GM21723 (cell line): ENCODE measurements around the gene SLC39A11.
"Not testable (repeated sequence)": the region's sequence is repeated elsewhere in the genome, so short reads cannot be mapped to it uniquely, and the experiment has no call there.

ENCODE experiments used
- ATAC-seq: cut with Tn5 transposase; IDR thresholded peaks from one replicate; pipeline ENCODE4 v1.9.1; 2021; ENCODE audit warnings: mild to moderate bottlenecking, moderate library complexity; ENCODE audit not compliant: unreplicated experiment

The SLC39A11 gene

DNA sequence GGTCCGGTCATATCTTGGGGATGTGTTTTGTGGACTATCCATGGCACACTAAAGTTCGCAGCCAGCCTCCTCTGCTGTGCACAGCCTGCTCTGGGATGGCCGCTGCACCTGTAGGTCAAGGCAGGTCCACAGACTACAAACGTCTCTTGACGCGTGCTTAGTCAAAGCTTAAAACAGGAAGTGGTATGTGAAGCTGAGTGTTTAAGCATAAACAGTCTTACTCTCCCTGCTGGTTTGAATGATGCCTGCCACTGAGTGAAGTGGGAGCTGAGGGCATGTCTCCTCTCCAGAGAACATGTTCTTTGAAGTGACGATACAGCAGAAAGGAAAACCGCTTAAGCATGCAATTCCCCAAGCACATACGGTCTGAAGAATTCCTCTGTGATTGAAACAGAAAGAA is 365.6 kb downstream of the SLC39A11 start:
- ATAC-seq, result peak; percentile 89

DNA sequence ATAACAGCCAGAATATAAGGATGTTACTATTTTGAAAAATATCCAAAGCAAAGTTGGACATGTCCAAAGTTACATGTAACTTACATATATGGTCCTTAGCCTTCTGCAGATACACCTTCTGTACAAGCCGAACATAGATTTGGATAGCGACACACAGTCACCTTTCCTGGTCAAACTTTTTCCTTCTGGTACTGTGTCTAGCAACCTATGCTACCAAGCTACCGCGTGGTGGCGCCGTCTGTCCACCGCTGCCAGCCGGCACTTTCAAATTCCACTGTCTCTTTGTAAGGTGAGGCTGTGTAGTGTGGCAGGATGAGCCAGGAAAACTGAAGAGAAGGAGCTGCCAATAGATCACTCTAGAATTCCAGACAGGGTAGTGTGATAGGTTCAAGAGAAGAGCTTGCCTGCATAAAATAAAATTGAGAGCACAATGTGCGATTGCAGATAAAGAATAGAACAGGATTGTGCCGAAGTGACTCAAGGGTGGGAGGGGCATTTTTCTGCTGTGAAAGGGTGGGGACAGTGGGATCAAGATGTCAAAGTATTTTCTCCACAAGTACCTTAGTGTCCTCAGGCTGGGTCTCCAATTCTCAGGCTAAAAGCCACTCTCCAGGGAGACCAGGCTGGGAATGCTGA is 366.9 kb downstream of the SLC39A11 start:
- peak; percentile 43 for ATAC-seq

DNA sequence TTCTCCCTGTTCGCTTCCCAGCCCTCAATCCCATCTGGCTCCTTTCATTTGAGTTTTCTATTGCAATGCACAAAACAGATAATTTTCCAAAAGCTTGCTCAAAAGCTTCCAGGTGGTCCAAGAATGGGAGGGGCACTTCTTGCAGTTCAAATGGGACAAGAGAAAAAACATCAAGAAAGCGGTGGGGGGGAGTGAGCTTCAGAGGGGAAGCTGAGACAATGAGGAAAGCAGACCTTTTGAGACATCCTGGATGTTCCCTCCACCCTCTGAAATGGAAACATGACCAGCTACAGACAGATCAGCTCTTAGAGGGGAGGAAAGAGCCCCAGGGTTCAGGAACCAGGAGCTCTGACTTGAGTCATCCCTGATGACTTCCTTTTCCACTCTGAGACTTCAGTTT is 368.2 kb downstream of the SLC39A11 start:
- no peak for ATAC-seq

DNA sequence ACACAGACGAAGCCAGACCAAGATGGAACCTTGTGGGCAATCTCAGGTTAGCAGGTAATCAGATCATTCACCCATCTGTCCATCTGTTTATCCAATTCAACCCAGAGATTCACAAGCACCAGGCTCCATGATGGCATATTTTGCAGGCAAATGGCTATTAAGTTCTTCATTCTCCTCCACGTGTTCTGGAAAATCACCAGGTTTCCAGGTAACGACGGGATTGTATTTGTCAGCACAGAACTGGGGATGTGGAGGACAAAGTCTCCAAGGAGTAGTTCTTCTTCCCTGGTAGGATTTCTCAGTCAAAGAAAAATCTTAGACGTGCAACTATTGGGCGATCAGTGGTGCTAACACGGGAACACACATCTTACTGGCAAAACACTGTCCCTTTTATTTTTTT is 368.8 kb downstream of the SLC39A11 start:
- no peak for ATAC-seq

DNA sequence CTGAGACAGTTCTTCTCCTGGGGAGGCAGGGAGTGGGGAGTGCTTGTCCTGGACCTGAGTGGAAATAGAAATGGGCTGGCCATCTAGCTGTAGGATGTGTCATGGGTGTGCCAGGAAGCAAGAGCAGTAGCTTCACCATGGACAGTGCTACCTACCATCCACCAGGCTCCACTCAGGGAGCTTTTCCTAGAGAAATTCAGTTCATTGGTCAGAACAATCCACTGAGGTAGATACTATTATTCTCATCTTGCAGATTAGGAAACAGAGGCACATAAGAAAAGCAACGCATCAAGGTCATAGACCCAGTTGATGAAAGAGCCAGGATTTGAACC is 372.0 kb downstream of the SLC39A11 start:
- no peak for ATAC-seq

DNA sequence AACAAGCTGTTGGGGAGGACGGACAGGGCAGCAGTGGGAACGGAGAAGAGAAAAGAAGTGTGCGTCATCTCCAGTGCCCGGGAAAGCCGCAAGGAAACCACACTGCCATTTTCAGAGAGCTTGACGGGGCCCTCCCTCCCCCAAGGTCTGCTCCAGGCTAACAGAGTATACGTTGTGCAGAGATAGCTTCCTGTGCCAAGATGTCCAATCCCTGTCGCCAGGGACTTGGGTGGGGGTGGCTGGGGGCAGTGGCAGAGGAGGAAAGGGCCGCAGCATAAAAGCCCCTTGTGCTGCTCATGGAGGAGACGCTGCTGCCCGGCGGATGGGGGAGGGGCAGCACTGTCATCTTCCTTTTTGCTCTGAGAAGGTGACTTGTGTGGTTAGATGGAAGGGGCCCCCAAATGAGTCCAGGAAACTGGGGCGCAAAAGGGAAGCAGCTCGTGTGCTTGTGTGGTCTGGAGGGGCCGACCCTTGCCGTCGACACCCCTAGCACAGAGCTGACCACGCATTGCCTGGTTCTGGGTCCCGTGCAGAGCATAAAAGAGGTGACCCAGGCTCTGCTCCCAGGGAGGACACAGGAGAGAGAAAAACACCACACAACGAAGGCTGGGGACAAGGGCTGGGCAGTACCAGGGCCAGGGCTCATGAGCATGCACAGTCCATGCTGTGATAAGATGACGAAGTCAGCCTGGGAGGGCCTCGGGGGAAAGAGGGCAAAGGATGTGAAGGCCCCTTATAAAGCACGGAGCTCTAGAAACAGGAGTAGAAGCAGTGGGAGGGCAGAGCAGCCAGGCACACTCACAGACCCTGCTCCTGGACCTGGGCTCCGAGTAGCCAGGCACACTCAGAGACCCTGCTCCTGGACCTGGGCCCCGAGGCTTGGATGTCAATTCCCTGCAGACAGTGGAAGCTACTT is 372.7 kb downstream of the SLC39A11 start:
- peak; percentile 65 for ATAC-seq

DNA sequence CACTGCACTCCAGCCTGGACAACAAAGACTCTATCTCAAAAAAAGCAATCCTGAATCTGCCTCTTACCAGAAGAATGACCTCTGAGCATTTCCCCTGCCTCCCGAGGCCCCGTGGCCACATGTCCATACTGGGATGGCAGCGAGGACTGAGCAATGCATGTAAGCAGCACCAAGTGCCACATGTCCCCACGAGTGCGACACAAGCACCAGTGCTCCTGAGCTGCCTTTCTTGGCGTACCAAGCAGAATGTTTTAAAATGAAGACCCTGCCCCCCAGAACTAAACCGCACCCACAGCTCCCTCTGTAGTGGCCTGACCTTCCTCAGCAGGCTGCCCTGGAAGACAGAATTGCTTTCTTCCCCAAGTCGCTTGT is 373.3 kb downstream of the SLC39A11 start:
- no peak for ATAC-seq

DNA sequence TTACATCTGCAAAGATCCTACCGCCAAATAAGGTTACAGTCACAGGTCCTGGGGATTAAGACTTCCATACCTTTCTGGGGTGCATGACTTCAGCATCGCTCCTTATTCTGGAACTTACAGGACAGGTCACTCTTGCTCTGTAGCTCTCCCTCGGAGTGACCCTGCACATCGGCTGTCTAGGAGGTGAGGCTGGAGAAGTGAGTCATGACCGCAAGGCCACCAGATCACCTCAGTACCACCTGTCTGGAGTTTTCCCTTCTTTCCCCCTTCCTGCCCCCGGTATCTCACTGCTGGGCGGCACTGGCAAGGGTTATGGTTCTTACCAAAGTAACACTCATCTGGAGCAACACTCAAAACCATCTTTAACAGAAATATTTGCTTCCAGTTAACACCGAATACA is 374.8 kb downstream of the SLC39A11 start:
- ATAC-seq, result no peak

DNA sequence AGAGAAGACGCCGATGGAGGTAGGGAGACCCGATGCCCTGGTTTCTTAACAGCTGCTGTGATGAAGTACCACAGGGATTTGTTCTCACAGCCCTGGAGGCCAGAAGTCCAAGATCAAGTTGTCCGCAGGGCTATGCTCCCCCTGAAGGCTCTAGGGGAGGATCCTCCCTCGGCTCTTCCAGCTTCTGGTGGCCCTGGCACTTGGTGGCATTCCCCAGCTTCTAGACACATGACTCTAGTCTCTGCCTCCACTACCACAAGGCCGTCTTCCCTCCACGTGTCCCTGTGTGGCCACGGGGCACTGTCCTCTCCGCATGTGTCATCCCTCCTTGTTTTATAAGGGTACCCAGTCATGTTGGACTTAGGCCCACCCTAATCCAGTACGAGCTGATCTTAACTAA is 375.2 kb downstream of the SLC39A11 start:
- no peak for ATAC-seq

DNA sequence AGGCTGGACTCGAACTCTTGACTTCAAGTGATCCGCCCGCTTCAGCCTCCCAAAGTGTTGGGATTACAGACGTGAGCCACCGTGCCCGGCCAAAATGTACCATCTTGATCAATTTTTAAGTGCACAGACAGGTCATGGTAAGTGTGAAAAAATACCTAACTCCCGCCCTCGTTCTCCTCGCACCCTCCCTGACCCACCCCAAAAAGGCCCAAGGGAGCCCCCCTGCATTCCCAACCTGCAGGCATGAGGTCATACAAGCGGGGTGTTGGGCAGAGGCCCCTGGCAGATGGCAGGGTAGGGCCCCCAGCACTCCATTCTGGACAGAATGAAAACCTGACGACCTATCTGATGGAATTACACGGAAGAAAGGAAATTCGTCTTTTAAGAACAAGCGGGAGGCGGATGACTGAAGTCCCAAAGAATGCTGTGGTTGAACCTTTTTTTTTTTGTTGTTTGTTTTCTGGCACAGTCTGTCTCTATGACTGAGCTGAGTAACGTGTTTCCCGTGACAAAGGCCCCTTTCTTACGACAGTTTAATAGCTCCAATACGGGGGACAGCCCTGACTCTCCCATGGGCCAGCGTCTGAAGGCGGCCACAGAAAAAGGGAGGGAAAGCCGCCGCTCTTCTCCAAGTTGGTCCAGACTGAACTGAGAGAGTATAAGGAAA is 376.4 kb downstream of the SLC39A11 start:
- no peak for ATAC-seq

DNA sequence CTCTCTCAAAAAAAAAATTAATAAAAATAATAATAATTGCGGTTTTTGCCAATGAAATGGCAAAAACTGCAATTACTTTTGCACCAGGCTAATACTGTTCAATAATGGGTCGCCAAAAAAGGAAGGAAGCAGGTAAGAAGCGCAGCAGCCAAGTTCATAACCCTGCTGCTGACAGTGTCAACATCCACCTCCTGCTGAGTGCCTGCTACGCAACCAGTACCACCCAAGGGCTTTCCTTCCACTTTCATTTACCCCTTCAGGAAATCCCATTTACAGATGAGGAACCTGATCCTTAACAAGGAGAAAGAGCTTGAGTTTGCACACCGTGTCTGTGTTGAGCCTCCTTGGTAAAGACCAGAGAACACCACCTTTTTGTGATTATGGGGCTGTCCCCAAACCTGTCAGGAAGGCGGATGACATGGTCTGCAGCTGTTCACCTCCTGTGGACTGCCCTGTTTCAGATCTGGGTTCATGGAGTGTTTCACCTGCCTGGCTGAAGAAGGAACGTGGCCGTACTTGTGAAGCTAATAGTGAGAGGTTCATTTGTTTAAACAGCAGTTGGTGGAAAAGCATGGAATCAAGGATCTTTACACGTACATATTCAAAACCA is 378.0 kb downstream of the SLC39A11 start:
- no peak for ATAC-seq

DNA sequence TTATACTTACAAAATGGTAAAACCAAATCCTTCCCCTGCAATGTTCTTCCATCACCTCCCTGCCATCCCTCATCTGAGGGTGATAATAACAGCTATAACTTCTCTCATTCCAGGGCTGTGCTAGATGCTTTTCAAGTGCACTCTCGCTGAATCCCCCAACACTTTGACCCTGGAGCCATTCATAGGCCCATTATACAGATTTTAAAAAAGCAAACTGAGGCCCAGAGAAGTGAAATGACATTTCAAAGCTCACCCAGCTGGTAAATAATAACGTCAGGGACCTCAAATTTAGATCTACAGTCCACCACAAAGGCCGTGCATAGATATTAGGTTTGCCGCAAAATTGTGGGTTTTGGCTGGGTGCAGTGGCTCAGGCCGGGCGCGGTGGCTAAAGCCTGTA is 378.8 kb downstream of the SLC39A11 start:
- no peak for ATAC-seq

DNA sequence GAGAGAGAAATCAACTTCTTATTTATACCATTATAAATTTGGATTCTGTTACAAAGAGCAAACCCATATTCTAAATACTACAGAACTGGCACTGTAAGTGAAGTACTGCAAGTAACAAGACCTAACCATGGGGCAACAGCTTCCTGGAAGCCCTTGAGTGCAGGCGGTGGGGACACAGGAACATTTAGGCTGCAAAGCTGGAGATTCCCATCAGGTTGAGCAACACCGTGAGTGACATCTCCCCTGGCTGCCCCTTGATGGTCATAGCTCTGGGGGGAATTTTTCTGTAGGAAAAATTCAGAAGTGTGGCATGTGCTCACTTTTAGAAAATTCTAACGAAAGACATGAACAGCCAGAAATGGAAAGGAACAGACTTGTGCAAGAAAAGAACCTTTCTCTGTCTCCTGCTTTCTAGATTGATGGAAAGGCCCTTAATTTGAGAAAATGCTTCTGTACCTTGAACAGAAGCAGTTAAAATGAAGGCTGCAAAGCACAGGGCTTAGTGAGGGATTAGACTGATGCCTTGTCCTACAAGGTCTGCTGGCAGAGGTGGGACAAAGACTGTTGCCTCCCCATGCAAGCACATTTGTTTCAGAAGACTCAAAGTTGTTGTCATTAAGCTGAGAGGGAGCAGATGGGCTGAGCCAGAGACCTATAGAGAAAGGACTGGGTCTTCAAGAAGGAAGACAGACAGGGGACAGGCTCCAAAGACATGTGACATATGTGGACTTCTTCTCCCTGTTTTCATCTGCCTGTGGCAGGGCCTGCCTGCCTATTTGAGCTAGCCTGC is 380.8 kb downstream of the SLC39A11 start:
- no peak for ATAC-seq

DNA sequence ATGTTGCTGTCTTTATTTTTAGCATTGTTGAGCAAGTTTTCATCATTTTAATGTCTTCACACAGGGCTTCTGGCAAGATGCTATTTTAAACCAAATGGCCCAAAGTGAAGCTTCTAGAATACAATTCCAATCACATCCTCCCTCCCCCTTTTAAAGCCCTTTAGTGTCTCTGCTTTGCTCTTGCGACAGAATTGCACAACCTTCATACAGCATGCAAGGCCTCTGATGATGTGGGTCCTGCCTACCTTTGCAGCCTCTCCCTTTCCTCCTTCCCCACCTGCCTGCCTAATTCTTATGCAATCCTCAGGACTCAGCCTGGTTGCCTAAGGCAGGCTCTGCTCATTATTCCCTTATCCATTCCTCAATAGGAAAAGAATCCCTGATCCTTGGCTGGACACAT is 381.7 kb downstream of the SLC39A11 start:
- no peak for ATAC-seq

DNA sequence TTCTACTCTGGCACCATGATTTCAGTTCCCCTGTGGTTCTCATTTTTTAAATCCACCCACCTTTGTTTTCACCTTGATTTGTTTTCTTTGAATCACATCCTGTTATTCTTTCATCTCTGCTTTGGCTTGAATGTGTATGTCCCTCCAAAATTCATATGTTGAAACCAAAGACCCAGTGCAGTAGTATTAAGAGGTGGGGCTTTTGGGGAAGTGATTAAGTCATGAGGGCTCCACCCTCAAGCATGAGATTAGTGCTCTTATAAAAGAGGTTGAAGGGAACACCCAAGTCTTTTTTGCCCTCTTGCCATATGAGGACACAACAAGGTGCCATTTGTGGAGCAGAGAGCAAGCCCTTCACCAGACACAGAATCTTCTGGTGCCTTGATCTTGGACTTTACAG is 382.3 kb downstream of the SLC39A11 start:
- no peak for ATAC-seq

DNA sequence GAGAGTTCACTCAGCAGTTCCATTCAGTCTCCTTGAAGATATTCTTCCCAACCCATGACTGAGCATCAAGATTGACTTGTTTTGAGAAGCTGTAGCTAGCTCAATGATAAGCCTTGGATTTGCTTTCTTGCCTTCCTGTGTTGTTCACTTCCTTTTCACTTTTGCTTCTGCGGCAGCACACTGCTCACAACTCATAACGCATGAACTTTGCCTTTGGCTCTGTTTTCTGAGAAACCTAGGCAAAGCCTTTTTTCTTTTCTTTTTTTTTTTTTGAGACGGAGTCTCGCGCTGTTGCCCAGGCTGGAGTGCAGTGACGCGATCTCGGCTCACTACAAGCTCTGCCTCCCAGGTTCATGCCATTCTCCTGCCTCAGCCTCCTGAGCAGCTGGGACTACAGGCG is 383.8 kb downstream of the SLC39A11 start:
- not testable (repeated sequence) for ATAC-seq

DNA sequence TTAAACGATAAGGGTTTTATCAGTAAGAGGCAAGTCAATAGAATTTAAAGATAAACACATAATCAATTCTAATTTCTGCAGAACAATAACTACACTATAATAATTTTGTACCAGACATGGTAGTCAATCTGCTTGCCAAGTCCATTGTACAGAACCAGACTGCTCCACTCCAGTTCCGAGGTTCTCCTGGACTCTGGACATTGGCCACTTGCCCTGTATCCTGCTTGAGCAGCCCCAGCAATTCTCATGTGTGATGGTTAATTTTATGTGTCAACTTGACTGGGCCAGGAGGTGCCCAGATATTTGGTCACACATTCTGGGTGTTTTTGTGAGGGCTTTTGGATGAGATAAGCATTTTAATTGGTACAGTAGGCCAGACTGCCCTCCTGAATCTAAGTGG is 384.6 kb downstream of the SLC39A11 start:
- ATAC-seq, result no peak

DNA sequence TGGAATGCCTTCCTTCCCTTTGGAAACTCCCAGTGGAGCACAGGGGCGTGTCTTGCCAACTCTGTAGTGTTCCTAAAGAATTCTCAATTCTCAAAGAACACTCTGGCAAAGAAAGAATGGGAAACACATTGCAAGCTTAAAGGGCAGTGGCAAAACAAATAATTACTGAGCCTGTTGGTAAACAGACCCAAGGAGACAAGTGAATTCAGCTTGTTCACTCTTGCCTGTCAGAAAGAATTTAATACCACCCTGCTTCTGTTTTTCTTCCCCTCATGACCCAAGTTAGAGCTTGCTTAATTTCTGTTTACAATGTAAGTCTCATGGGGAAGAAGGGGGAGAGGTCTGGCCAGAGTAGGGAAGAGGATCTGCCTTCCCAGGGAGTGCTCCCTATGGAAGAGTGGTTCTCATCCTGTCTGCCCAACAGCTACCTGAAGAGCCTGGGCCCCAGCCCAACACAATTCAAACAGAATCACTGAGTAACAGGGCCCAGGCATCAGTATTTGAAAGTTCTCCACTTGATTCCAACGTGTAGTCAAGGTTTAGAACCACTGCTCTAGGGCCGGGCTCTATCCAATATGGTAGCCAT is 386.0 kb downstream of the SLC39A11 start:
- ATAC-seq, result no peak

DNA sequence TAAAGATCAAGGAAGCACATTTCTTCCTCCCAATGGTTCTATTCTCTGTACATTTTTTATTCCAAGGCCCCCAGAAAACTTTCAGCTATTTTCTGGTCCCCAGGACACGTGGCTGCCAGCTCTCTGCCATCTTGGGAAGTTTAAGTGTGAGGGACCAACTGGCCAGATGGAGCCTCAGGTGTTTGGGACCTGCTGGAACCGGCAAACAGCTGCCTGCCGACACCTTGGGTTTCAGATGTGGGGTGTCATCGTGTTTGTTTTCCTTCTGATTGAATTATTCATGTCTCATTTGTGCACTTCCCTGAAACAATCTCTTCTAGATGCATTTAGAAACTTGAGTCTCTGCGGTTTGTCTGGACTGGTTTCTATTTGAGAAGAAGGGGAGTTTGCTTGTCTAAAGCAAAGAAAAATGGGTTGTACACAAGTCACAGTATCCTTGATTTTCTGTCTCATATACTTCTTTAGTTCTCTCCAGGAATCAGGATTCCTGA is 386.5 kb downstream of the SLC39A11 start:
- ATAC-seq, result peak; percentile 80

DNA sequence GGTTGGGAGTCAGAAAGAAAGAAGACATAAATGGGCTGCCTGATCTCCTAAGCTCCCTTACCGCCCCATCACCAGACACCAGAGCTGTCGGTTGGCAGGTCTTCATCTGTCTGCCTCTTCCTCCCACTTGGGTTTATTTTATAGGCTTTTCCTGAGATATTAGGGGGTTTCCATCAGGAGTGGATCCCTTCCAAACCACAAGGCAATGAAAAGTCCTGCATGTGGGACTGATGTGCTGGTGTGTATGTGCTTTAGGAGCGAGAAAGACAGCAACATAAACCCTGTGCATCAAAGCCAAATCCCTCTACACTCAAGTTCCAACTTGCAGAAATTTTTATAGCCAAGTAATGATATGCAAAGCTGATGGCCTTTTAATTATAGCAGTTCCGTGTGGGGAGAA is 389.5 kb downstream of the SLC39A11 start:
- no peak for ATAC-seq
